HG03439 (cell line): ENCODE data around the gene NFIB.

Experiments used
- ATAC-seq: cut with Tn5 transposase; IDR thresholded peaks from one replicate; pipeline ENCODE4 v1.9.1; 2021; ENCODE audit warnings: mild to moderate bottlenecking, moderate library complexity; ENCODE audit not compliant: unreplicated experiment

Gene NFIB

DNA sequence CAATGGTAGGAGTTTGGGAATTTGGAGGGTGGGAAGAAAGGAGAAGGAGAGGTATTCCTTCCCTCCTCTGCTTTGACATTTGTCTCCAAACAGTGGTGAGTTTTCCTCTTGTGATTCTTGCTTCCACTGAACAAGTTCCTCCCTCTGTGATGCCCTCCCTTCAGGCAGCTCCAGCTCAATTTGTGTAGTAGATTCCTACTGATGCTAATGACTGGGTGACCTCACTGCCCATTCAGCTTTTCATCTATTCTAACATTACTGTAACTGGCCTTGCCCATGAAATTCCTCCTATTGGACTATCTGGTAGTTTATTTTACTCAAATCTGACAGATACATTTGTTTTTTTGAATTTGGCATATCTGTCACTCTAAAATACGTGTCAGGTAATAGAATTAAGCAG is 121.4 kb downstream of the NFIB start:
- no peak for ATAC-seq

- ATAC-seq: no peak
Measured at GRCh38 chr9:14191512-14191911, 122.4 kb downstream of the NFIB start.

GRCh38 chr9:14190240-14190639 is 123.7 kb downstream of the NFIB start:
- no peak for ATAC-seq

GRCh38 chr9:14189578-14189977 is 124.4 kb downstream of the NFIB start:
- no peak for ATAC-seq

DNA sequence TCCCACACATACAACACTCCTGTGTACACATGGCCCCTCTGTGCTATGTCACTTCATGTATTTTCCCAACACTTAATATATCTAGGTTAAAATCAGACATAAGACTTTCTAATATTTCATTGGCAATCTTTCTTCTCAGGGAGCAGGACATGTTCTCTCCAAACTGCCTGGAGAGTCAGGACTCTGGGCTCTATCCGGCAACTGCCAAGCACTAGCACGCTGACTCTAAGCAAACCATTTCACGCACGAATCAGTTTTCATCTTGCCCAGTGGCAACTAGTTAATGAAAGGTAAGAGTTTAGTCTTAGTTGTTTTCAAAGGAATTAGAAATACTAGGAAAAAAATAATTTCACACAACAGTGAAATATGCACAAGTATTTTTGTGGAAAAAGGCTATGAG is 124.8 kb downstream of the NFIB start:
- no peak for ATAC-seq

GRCh38 chr9:14188538-14188937 is 125.4 kb downstream of the NFIB start:
- no peak for ATAC-seq

GRCh38 chr9:14188011-14188410 is 125.9 kb downstream of the NFIB start:
- ATAC-seq: no peak

DNA sequence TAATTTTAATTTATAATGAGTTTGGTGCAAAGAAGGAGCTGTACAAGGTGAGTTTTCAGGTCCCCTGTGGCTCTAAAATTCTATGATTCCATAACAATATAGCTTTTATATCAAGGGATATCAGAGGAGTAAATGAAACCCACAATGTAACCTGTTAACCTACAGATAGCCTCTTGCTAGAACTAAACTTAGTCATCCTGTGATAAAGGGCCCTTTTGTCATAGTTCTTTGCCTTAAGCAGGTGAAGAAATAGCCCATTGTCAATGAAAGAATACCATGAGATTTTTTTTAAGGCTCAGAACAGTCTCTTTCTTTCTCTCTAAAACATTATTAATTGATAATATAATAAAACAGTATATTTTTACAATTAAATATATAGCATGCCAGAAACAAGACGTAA is 127.8 kb downstream of the NFIB start:
- ATAC-seq: no peak

DNA sequence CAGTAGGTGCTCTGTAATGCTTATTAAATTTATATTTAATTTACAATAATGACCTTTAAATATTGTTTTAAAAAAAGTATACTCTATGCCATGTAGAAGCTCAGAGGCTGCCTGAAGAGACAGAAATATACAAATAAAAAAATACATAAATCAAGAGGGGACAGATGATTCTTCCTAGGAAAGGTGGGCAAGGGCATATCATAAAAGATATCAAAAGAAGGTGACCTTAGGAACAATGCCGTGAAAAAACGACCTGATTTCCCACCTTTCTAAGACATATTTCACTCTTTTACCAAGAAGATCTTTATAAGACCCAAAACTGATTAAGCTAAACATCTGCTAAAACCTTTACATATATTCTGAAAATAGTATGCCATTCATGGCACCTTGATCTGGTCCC is 128.9 kb downstream of the NFIB start:
- ATAC-seq: no peak

GRCh38 chr9:14183001-14183400 is 130.9 kb downstream of the NFIB start:
- ATAC-seq: no peak

DNA sequence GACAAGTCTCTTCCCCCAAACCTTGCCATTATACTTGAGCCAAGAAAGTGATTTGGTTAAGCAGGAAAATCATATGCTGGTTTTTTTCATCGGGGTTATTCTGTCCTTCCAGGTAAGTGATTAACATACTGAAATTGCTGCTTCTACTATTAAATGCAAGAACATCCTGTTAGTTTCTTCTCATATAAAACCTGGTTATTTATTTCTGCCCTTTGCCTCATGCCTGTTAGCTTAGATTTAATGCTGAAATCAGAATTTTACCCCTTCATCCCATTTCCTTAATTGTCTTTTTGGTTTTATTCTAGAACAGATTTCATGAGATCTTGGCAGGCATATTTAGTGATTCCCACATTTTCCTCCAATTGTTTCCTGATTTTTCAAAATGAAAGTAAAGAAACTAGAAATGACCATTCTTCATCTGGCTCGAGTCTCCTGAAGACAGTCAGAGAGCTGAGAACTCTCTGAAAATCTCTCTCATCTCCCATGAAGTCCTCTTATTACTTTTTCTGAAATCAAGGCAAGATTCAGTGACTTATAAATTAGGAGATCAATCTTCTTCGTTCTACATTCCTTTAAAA is 132.9 kb downstream of the NFIB start:
- no peak for ATAC-seq

DNA sequence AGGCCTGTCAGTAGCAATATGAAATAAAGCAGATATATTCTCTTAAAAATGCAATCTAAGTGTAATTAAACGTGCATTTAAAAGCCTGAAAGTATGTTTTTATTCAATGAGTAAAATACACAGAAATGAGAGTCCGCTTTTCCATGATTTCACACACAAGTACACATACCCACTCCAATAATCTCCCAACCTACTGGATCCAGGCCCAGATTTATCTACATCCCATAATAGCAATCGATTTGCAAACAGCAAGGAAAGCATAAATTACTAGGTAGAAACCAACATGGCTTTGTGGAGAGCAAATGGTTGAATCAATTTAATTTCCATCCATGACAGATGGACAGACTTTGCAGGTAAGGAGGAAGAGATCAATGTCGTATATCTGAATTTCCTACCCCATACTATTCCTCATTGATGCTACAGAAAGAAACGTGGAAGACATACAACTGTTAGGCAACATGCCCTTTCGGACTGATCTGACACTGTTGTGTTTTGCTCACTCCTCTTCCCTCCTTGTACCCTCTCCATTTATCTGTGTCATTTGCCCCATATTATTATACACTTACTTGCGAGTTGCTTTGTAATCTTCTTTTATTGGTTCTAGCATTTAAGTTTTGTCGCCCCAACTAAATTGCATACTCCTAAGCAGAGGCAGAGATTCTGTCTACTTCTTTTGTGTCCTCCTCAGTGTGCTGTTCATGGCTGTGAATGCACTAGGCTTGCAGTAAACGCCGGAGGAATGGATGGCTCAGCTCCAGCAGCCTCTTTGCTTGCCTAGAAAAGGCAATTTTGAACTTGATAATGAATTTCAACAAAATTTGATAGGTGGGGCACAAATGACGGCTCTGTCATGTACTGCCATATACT is 133.6 kb downstream of the NFIB start:
- ATAC-seq: no peak

DNA sequence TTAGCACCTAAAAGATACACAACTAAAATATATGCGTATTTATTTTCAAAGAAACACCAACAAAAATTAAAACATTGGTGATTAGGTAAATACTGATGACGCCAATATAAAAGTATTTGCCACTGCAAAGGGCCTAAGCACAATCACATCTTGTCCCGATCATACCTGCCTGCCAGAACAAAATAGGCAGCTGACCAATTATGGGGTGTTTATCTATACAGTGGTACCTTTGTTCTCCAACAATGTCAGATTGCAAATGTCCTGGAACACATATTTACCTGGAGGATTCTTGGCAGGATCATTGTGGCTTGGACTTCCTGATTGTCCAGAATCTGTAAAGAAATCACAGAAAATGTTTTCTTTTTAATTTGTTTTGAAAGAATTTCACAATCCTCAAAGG is 134.5 kb downstream of the NFIB start:
- ATAC-seq: no peak

DNA sequence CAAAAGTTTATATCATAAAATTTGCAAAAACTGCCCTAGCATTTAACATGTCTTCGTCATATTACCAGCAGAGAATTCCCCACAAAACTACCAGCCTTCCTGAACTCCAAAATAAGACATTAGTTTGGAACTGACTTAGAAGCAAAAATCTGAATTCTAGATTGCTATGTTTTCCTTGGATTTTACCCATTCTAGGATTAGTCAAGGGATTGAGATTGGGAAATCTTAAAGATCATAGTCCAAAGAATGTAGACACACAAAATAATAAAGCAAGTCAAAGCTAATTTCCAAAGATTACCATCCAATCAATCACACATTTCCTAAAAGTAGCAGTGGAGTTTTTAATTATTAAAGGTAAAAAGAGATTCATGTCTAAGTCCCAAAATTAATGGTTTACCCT is 138.2 kb downstream of the NFIB start:
- no peak for ATAC-seq

GRCh38 chr9:14173713-14174112 is 140.2 kb downstream of the NFIB start:
- ATAC-seq: no peak

GRCh38 chr9:14170973-14171596 is 142.9 kb downstream of the NFIB start:
- no peak for ATAC-seq

DNA sequence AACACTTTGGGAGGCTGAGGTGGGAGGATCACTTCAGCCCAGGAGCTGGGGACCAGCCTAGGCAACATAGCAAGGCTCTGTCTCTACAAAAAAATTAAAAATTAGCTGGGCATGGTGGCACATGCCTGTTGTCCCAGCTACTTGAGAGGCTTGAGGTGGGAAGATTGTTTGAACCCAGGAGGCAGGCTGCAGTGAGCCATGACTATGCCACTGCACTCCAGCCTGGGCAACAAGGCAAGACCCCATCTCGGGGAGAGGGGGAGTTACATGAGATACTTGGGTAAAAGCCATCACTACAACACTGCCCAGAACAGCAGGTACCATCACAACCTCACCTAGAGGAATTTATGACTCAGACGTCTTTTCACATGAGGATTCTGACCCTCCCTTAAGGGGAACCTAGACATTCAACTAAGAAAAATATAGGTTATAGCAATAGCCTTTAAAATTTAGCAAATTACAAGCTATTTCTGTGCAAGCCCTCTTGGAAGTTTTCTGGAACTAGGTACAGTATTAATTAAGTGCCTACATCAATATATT is 143.5 kb downstream of the NFIB start:
- ATAC-seq: no peak

GRCh38 chr9:14168381-14168780 is 145.6 kb downstream of the NFIB start:
- no peak for ATAC-seq

DNA sequence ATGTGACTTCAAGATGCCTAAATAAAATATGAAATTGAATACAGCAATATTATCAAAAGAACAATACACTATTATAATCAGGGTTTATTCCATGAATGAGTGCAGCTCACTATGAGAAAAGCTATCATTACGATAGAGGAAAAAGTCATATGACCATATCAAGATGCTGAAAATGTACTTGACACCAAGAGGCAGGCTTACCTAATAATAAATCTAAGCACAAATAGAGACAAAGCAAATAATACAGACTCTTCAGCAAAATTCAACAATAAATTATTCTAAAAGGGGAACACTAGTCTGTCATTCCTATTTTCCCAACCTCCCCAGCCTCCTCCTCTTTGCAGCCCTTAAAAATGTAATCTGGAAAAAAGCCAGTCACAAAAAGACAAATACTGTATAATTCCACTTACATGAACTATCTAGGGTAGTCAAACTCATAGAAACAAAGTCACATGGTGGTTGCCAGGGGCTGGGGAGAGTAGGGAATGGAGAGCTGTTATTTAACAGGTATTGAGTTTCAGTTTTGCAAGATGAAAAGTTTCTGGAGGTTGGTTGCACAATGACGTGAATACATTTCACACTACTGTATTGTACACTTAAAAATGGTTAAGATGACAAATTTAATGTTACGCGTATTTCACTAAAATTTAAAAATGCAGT is 148.4 kb downstream of the NFIB start:
- no peak for ATAC-seq

DNA sequence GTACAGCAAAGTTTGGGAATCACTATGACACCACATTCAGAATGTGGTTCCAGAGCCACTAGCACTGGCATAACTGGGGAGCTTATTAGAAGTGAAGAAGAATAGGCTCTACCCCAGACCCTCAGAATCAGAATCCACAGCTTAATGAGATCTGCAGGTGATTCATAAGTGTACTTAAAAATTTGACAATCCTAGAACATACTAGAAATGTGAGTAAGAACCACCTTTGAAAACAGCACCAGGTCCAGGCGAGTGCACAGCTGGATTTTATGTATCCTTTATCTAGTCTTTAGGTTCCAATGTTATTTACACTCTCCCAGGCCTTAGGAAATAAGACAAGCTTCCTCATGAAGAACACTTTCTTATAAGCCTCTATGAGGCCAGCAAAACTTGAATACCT is 149.0 kb downstream of the NFIB start:
- no peak for ATAC-seq

- no peak for ATAC-seq
Measured at GRCh38 chr9:14159440-14160216, 154.3 kb downstream of the NFIB start.
